Natural killer cell (primary cell): ENCODE results near the gene MDFIC2. TPM values are rescaled to one million over a fixed set of nuclear protein-coding genes. Genes with fewer than 3 reads are reported as not detected.

Experiments used
- ATAC-seq, 3 donors: fragments of 150-1000 bp in 2 of 3; fragments of 200-7000 bp in 1 of 3; cut with Tn5 transposase; 1 replicate in 1 of 3; 2 replicates in 2 of 3; pipeline ENCODE4 v1.10.0; 2021; ENCODE audit warnings: mild to moderate bottlenecking in 2 of 3, moderate library complexity in 2 of 3
- DNase-seq, 2 donors: peaks; one replicate each; pipeline versions ENCODE4 v3.0.0 to v3.0.0-alpha.2; 2013 to 2021; ENCODE audit warnings: mixed read lengths in 1 of 2
- H3K27ac ChIP-seq: one replicate; pipeline ENCODE4 v1.5.1; 2013; ENCODE audit warnings: mild to moderate bottlenecking, low read length
- H3K27me3 ChIP-seq: one replicate; pipeline ENCODE4 v1.6.1; 2013; ENCODE audit warnings: low read length; ENCODE audit not compliant: control insufficient read depth, insufficient read depth
- H3K36me3 ChIP-seq: one replicate; pipeline ENCODE4 v1.6.1; 2013; ENCODE audit warnings: low read length; ENCODE audit not compliant: control insufficient read depth, insufficient read depth
- H3K4me1 ChIP-seq: one replicate; pipeline ENCODE4 v1.6.1; 2013; ENCODE audit warnings: low read length; ENCODE audit not compliant: control insufficient read depth, insufficient read depth
- H3K4me3 ChIP-seq: one replicate; pipeline ENCODE4 v1.5.1; 2013; ENCODE audit warnings: low read length
- H3K9me3 ChIP-seq: one replicate; pipeline ENCODE4 v1.6.1; 2013; ENCODE audit warnings: low read length; ENCODE audit not compliant: control insufficient read depth, insufficient read depth
- H3K27ac Mint-ChIP-seq, 2 donors: one replicate each; pipeline ENCODE4 v1.8.0; 2022; ENCODE audit warnings: mild to moderate bottlenecking in 2 of 2, mixed read lengths in 2 of 2, moderate library complexity in 1 of 2
- H3K27me3 Mint-ChIP-seq, 2 donors: one replicate each; pipeline ENCODE4 v1.8.0; 2022; ENCODE audit warnings: low read depth in 2 of 2, mixed read lengths in 2 of 2
- H3K36me3 Mint-ChIP-seq: one replicate; pipeline ENCODE4 v1.8.0; 2022; ENCODE audit warnings: mixed read lengths
- H3K4me1 Mint-ChIP-seq, 2 donors: one replicate each; pipeline ENCODE4 v1.8.0; 2022; ENCODE audit warnings: mixed read lengths in 2 of 2
- H3K4me3 Mint-ChIP-seq: one replicate; pipeline ENCODE4 v1.8.0; 2022; ENCODE audit warnings: mild to moderate bottlenecking, moderate library complexity, mixed read lengths
- H3K9me3 Mint-ChIP-seq, 2 donors: one replicate each; pipeline ENCODE4 v1.8.0; 2022; ENCODE audit warnings: mixed read lengths in 2 of 2
- WGBS: methylation state at CpG from one replicate; pipeline ENCODE4 v1.1.7; 2013; ENCODE audit warnings: missing lambda C conversion rate; ENCODE audit not compliant: insufficient coverage; 5-methylcytosine and 5-hydroxymethylcytosine counted together
- intact Hi-C: fragments of 100-400 bp; cut with micrococcal nuclease; formaldehyde crosslinking; loops from one replicate; pipeline ENCODE4 v1.14.2; 2022
- total RNA-seq, 4 donors: library from RNA; stranded (reverse); fragments of 120-200 nt in 1 of 4; gene quantifications; one replicate each; pipeline versions ENCODE4 v1.2.3 to v1.2.4, GENCODE V29; 2013 to 2022
- TF ChIP-seq, protein P1 (sequence below): fragments of 200-600 bp; IDR thresholded peaks from one replicate; pipeline ENCODE4 v1.8.0; 2022; ENCODE audit warnings: antibody characterized with exemption

MDFIC2 gene
- total RNA-seq, 3 donors from 2014 or later (not counting 1 experiment from before 2014, with no cell fraction given): not detected

DNA sequence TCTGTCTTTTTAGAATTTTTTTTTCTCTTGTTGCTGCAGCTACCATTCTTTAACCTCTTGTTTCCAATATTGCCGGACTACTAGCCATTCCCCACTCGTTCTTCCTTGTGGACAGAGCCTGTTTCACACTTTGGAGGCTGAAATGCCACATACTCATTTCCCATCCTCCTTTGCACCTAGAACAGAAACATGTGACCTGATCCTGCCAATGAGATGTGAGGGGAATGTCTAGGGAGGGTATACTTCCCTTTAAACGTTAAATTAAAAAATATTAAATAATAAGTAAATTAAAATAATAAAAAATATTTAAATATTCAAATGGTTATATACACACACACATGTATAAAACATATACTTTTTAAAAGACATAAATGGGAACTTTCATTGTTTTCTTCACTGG lies 20.6 kb upstream of the MDFIC2 start:
- Histone ChIP-seq H3K27ac (no peak overlapping the region), H3K4me1 (no peaks in the 10 kb centered on the region), H3K36me3 (no peaks in the 10 kb centered on the region), H3K27me3 (no peaks in the 10 kb centered on the region), H3K4me3 (no peak overlapping the region), H3K9me3 (no peaks in the 10 kb centered on the region)
- Mint-ChIP-seq H3K9me3 (peaks cover 0 to 7% of the 10 kb centered on the region in 2 donors), H3K36me3 (no peaks in the 10 kb centered on the region), H3K4me1 (no peaks in the 10 kb centered on the region), H3K27me3 (no peaks in the 10 kb centered on the region), H3K27ac (no peak overlapping the region), H3K4me3 (no peak overlapping the region)
- WGBS: 92% methylated on average over 2 of the region's 3 CpGs
- DNase-seq (no peak), ATAC-seq (no peak)
- intact Hi-C loops: no loop called here
- TF ChIP-seq, protein P1, sequence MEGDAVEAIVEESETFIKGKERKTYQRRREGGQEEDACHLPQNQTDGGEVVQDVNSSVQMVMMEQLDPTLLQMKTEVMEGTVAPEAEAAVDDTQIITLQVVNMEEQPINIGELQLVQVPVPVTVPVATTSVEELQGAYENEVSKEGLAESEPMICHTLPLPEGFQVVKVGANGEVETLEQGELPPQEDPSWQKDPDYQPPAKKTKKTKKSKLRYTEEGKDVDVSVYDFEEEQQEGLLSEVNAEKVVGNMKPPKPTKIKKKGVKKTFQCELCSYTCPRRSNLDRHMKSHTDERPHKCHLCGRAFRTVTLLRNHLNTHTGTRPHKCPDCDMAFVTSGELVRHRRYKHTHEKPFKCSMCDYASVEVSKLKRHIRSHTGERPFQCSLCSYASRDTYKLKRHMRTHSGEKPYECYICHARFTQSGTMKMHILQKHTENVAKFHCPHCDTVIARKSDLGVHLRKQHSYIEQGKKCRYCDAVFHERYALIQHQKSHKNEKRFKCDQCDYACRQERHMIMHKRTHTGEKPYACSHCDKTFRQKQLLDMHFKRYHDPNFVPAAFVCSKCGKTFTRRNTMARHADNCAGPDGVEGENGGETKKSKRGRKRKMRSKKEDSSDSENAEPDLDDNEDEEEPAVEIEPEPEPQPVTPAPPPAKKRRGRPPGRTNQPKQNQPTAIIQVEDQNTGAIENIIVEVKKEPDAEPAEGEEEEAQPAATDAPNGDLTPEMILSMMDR: no peak

DNA sequence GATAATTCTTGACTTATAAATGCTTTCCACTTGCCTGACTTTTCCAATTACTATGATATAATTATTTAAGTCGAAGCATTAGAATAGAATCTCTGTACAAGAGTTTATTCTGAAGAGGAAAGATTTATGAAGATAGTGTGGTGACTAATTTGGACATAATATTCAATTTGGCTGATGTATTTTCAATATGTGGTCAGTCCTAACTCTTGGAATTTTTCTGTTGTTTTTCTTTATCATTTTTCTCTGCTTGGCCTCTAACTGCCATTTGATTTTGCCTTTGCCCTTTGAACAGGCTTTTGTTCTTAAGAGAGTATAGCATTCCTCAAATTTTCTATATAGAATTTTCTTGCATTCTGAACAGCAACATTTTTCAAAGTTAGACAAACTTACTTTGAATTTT lies 2.6 kb upstream of the MDFIC2 start:
- TF ChIP-seq, protein P1: no peak
- DNase-seq (no peak), ATAC-seq (no peak)
- Mint-ChIP-seq H3K36me3 (no peaks in the 10 kb centered on the region), H3K27ac (no peak overlapping the region), H3K9me3 (peaks cover 0 to 5% of the 10 kb centered on the region in 2 donors), H3K4me1 (no peaks in the 10 kb centered on the region), H3K27me3 (no peaks in the 10 kb centered on the region), H3K4me3 (no peak overlapping the region)
- no peaks in the 10 kb centered on the region for H3K4me1 ChIP-seq
- H3K36me3 ChIP-seq: no peaks in the 10 kb centered on the region
- intact Hi-C loops: no loop called here
- H3K27ac ChIP-seq: no peak overlapping the region
- H3K27me3 ChIP-seq: no peaks in the 10 kb centered on the region
- WGBS: no CpG with 5 or more reads among the region's 1 CpG
- H3K4me3 ChIP-seq: no peak overlapping the region
- H3K9me3 ChIP-seq: no peaks in the 10 kb centered on the region

DNA sequence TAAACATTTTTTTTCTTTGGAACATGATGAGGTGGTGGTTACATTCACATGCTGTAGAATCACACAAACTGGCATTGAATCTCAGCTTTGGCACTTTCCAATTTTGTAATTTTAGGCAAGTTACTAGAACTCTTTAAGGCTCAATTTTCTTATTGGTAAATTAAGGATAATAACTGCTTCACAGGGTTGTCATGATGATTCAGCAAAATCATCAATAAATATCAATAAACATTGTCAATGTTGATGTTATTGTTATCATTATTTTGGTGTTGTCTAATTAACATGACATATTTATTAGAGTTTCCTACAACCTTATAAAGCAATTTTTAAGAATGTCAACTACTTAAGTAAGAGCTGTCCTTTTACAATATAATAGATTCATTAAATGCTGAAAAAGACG lies 1.6 kb downstream of the MDFIC2 start:
- intact Hi-C loops: no loop called here
- no peak overlapping the region for H3K27ac ChIP-seq
- TF ChIP-seq, protein P1: no peak
- H3K36me3 ChIP-seq: no peaks in the 10 kb centered on the region
- H3K27ac Mint-ChIP-seq: no peak overlapping the region
- ATAC-seq: no peak
- H3K9me3 ChIP-seq: no peaks in the 10 kb centered on the region
- no peaks in the 10 kb centered on the region for H3K27me3 ChIP-seq
- WGBS: no CpG with 5 or more reads among the region's 1 CpG
- H3K4me3 Mint-ChIP-seq: no peak overlapping the region
- H3K4me3 ChIP-seq: no peak overlapping the region
- H3K27me3 Mint-ChIP-seq: no peaks in the 10 kb centered on the region
- H3K9me3 Mint-ChIP-seq: peaks cover 0 to 5% of the 10 kb centered on the region in 2 donors
- H3K4me1 ChIP-seq: no peaks in the 10 kb centered on the region
- DNase-seq: no peak
- no peaks in the 10 kb centered on the region for H3K4me1 Mint-ChIP-seq
- no peaks in the 10 kb centered on the region for H3K36me3 Mint-ChIP-seq

DNA sequence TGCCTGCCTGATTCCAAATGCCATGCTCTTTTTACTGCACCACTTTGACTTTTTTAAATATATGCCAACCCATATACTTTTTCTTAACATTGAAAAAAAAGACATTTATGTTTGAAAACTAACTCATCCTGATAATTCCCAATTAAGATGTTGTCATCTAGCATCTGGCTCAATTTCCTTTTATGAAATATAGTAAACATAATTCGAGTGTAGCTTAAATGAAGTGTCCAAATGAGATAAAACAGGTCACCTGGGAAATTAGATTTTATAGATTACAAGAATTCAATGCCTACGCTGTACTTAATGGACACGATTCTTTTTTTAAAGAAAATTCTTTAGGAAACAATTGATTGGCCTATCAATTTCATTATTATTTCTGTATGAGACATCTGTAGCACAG lies 2.8 kb downstream of the MDFIC2 start:
- Histone ChIP-seq H3K27ac (no peak overlapping the region), H3K4me1 (no peaks in the 10 kb centered on the region), H3K36me3 (no peaks in the 10 kb centered on the region), H3K4me3 (no peak overlapping the region), H3K9me3 (no peaks in the 10 kb centered on the region), H3K27me3 (no peaks in the 10 kb centered on the region)
- TF ChIP-seq, protein P1: no peak
- no peak for DNase-seq
- no peak overlapping the region for H3K27ac Mint-ChIP-seq
- intact Hi-C loops: no loop called here
- ATAC-seq: no peak
- WGBS: 74% methylated on average over 3 of the region's 3 CpGs
- H3K4me3 Mint-ChIP-seq: no peak overlapping the region
- H3K9me3 Mint-ChIP-seq: peaks cover 6 to 7% of the 10 kb centered on the region in 2 donors
- no peaks in the 10 kb centered on the region for H3K27me3 Mint-ChIP-seq
- H3K4me1 Mint-ChIP-seq: no peaks in the 10 kb centered on the region
- no peaks in the 10 kb centered on the region for H3K36me3 Mint-ChIP-seq
